Measurements from ENCODE around the gene PEDS1.

- TF ChIP-seq CTCF (IDR thresholded peaks at IDR 0.05) (no peak), POLR2AphosphoS5 (IDR thresholded peaks at IDR 0.05) (no peak), POLR2A (IDR thresholded peaks at IDR 0.05) (no peak), EP300 (IDR thresholded peaks at IDR 0.05) (no peak)
These were observed 45.7 kb downstream of the PEDS1 start for GRCh38 chr20:50107796-50108331.

Data from upper lobe of left lung (tissue), 4 donors.